HG03064 (cell line): ENCODE measurements around the gene TRPT1.

Experiments used
- ATAC-seq: cut with Tn5 transposase; IDR thresholded peaks from one replicate; pipeline ENCODE4 v1.9.1; 2021; ENCODE audit warnings: low read depth; ENCODE audit not compliant: unreplicated experiment

The TRPT1 gene

GRCh38 chr11:64258946-64259532, 33.1 kb upstream of the TRPT1 start:
- no peak for ATAC-seq

DNA sequence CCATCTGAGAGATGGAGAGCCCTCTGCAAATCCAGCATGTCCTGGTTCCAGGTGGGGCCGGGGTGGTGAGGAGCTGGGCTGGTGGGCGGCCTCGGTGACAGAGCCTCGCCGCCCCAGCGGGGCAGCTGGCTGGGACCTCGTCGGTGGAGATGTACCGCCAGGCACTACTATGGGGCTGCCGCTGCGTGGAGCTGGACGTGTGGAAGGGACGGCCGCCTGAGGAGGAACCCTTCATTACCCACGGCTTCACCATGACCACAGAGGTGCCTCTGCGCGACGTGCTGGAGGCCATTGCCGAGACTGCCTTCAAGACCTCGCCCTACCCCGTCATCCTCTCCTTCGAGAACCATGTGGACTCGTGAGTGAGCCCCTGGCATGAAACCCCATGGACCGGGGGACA, 32.4 kb upstream of the TRPT1 start:
- ATAC-seq = no peak

DNA sequence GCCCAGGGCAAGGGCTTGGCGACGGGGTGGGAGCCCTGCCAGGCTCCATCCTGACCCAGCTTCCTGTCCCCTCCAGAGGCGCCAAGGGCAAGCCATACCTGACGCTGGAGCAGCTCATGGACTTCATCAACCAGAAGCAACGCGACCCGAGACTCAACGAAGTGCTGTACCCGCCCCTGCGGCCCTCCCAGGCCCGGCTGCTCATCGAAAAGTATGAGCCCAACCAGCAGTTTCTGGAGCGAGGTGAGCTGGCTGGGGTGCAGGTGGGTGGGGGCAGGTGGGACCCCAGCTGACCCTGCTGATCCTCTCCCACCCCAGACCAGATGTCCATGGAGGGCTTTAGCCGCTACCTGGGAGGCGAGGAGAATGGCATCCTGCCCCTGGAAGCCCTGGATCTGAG, 30.3 kb upstream of the TRPT1 start:
- no peak for ATAC-seq

DNA sequence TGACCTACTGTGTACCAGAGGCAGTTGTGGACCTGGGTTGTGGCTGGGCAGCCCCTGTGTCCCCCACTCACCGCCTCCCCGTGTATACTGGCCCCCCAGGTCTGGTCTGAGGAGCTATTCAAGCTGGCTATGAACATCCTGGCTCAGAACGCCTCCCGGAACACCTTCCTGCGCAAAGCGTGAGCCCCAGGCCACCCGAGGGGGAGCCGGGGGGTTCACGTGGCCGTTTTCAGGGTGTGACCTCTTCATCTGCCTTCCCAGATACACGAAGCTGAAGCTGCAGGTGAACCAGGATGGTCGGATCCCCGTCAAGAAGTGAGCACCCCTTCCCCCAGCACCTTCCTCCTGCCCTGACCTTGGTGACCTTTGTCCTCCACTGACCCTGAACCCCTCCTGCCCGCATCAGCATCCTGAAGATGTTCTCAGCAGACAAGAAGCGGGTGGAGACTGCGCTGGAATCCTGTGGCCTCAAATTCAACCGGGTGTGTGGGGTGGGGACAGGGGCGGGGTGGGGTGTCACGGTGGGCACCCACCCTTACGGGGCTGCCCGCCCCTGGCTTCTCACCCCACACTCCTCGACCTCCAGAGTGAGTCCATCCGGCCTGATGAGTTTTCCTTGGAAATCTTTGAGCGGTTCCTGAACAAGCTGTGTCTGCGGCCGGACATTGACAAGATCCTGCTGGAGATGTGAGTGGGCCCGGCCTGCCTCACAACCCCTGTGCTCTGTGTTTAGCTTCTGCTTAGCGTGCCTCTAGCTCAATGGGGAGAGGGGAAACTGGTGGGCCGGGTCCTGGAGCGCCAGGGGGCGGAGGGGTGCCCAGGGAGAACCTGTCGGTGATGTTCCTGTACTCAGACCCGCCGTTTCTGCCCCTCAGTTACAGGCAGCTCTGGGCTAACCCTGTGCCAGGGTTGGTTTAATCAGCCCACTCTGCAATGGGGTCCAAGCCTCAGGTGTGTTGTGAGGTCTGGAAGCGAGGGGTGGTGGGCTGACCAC, 29.4 kb upstream of the TRPT1 start:
- ATAC-seq = no peak

- ATAC-seq = no peak
These were observed 28.3 kb upstream of the TRPT1 start for GRCh38 chr11:64254326-64254725.

DNA sequence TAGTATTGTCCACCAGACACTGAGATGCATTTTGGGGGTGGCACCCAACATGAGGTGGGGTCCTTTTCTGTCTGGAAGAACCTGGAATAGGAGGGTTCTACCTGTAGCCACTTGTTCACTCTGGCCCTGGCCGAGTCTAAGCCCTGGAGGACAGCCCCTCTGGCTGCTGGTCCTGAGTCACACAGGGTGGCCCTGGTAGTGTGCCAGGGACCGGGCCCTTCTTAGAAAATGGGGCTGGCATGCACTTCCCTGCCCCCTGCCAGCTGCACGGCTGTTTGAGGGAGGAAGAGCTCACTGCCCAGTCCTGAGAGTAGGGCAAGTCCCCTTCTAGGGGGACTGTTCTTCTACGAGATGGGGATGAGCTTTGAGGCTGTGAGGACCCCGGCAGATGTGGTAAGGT, 27.5 kb upstream of the TRPT1 start:
- no peak for ATAC-seq

DNA sequence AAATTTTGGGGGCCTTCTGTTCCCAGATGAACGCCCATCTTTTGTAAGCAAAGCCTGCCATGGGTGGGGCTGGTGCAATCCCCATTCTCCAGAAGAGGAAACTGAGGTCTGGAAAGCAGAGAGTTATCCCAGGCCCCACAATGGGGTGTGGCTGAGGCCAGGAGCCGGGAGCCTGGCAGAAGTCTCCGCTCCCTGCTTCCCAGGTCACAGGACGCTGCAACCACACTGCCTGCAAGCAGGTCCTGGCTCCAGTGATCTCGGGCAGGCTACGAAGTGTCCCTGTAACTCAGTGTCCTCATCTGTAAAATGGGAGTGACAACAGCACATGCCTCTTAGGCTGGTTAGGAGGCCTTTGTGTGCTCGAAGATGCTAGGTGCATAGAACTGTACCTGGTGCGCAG, 27.1 kb upstream of the TRPT1 start:
- ATAC-seq = no peak

DNA sequence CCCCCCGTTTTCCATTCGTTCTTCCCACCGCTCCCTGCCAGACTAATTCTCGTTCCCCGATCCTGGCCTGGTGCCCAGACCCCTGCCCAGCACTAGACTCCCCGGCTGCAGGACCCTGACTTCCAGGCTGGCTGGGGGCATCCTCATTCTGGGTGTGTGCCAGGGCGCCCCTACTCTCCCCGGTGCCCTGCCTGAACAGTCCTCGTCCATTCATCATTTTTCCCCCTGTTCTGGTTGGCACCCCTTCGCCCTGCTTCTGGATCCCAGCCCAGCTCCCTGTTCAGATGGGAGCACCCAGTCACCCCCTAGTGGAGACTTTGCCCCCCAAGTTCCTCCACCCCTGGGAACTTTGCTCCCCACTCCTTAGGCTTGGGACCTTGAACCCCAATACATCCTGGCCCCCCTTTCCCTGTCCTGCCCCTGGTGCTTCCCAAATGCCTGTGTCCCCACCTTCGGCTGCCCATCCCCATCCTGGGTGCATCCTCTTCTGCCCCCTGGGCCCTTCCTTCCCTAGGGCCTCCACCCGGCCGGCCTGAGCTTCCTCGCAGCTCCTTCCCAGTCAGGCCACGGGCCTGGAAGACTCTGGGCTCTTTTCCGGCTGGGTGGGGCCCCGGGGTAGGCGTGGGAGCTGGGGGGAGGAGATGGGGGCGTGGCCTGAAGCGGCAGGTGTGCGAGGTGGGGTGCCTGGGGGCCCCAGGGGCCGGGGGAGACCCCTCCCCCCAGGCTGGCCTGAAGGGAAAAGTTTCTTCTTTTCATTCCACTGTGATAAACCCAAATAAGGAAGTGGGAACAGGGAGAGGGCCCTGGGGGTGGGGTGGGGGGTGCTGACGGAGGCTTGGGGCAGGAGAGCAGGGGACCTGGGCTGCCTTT, 26.3 kb upstream of the TRPT1 start:
- ATAC-seq = no peak

DNA sequence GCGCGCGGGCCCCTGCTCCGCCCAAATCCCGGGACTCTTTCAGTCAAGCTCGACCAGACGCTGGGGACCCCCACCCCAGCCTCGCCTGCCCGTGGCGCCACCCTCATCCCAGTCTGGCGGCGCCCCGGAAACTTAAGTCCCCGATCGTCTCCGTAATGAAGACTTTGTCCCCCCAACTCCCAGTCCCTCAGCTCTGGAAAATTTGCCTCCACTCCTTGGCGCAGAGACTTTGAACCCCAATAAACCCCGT, 25.7 kb upstream of the TRPT1 start:
- ATAC-seq = no peak

DNA sequence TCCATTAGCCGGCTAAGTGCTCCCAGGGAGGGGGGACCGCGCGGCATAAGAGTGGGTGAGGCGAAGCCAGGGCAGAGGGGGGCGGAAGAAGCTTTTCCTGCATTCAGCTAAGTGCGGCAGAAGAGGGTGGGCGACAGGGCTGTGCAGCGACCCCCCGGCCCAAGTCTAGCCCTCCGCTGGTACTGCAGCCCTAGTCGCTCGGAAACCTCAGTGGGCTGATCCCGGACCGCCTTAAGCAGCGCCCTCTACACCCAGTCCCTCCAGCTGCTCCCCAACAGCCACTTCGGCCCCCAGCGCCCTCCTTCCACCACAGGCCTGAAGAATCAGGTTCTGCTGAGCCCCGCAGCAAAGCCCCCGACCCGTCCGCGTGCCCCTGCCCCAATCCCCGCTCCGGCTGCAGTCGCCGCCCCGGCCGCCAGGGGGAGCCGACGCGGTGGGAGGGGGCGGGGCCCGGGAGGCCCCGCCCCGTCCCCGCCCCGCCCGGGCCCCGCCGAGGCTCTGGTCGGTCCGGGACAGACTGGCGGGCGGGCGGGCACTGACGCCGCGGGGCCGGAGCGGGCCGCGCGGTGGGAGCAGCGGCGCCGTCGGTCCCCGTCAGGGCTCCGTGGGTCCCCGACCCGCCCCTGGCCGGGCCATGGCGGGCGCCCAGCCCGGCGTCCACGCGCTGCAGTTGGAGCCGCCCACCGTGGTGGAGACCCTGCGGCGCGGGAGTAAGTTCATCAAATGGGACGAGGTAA, 25.2 kb upstream of the TRPT1 start, which contains the start of gene PLCB3:
PLCB3 (plus strand) TSS at position 515 of the 737 bp plus-strand sequence; CDS start at position 635, 120 bp downstream.
- ATAC-seq = no peak

DNA sequence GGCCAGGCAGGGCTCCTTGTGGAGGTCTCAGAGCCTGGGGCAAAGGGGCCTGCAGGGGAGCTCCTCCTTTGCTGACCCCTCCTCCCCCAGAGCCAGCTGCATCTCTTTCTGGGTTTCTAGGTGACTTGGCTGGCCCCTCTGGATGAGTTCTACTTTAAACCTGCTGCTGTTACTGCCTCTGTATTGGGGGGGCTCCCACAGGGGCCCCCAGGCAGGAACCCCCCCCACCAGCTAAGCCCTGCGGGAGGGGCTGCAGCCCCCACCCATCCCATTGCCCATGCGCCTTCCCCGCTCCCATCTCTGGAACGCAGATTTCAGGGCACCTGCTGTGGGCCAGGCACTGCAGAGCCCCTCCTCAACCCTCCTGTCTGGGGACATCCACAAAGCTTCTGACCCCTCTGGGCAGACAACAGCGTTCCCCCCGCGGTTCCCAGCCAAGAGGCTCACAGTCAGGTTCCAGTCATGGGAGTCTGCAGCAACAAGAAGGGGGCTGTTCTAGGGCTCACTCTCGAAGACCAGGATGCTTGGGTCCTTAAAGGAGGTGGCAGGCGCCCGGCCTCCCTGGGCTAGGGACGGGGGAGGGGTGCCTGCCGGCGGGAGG, 24.5 kb upstream of the TRPT1 start:
- no peak for ATAC-seq

- ATAC-seq = no peak
These were observed 23.8 kb upstream of the TRPT1 start for GRCh38 chr11:64249563-64250414.

- no peak for ATAC-seq
These were observed 23.1 kb upstream of the TRPT1 start for GRCh38 chr11:64249038-64249437.

GRCh38 chr11:64248578-64248977, 22.6 kb upstream of the TRPT1 start:
- ATAC-seq = no peak

- ATAC-seq = no peak
These were observed 21.9 kb upstream of the TRPT1 start for GRCh38 chr11:64247729-64248531.

DNA sequence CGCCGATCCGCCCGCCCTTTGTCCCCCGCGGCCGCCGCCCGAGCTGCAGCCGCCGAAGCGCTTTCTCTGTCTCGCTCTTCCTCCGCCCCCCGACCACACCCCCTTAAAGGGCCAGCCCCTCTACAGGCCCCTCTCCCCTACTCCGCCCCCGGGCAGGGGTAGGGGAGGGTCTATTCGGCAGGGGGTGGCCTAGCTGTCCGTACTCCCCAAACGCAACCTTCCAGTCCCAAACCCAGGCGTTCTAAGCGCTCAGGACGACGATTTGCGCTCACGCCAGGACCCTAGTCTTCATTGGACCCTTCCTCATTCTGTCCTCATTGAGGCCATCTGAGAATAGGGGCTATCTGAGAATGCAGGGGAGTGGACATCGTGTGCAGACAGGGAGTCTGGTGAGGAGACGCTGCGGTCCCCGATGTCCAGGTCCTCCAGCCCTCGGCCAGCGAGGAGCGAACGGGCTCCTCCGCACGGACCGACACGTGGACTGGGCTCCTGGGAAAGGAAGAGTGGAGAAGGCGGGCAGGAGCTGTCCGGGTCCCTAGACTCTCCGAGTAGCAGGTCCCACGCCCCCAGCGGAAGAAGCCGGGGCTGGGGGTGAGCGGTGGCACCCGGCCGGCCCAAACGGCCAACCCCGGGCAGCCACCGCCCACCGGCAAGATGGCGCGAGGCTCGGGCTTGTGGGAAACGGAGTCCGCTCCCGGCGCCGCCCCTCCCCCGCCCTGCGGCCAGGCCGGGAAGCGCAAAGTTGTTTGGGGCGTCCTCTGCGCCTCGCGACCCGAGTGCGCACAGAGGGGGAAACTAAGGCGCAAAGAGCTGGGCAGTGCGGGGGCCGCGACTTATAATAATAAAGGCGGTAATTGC, 21.1 kb upstream of the TRPT1 start, which contains the start of gene PPP1R14B:
PPP1R14B (minus strand) TSS at position 73 of the 858 bp plus-strand sequence. CDS start 270 bp downstream, outside the sequence.
- ATAC-seq = peak; percentile 36

- peak; percentile 15 for ATAC-seq
These were observed 20.6 kb upstream of the TRPT1 start for GRCh38 chr11:64246621-64246870.
